MM.1S (cell line): ENCODE results near the gene MRPL23.

ENCODE experiments used
- DNase-seq: peaks from one replicate; pipeline ENCODE4 v3.0.0-alpha.2; 2015
- H2AFZ ChIP-seq: fragments of 300-600 bp; sonication (generic); 2 replicates; pipeline ENCODE4 v1.6.0; 2016; ENCODE audit warnings: antibody characterized with exemption, low read length
- H3F3A ChIP-seq: fragments of 300-600 bp; sonication (generic); 2 replicates; pipeline ENCODE4 v1.6.1; 2016; ENCODE audit warnings: mild to moderate bottlenecking, antibody characterized with exemption, low read length, moderate library complexity, mixed read lengths; ENCODE audit not compliant: insufficient read depth
- H3K27ac ChIP-seq: fragments of 300-600 bp; sonication (generic); 2 replicates; pipeline ENCODE4 v1.5.1; 2016; ENCODE audit warnings: mild to moderate bottlenecking, low read length
- H3K27me3 ChIP-seq: fragments of 300-600 bp; sonication (generic); replicated peaks from 2 replicates; pipeline ENCODE4 v1.6.0; 2016; ENCODE audit warnings: low read length; ENCODE audit not compliant: insufficient read depth
- H3K36me3 ChIP-seq: fragments of 300-600 bp; sonication (generic); replicated peaks from 2 replicates; pipeline ENCODE4 v1.6.1; 2016; ENCODE audit warnings: mild to moderate bottlenecking, low read length, mixed read lengths; ENCODE audit not compliant: insufficient read depth
- H3K4me1 ChIP-seq: fragments of 300-600 bp; sonication (generic); 2 replicates; pipeline ENCODE4 v1.6.1; 2016; ENCODE audit warnings: low read length, mixed read lengths
- H3K4me2 ChIP-seq: fragments of 300-600 bp; sonication (generic); 2 replicates; pipeline ENCODE4 v1.6.0; 2016; ENCODE audit warnings: low read depth, low read length
- H3K4me3 ChIP-seq: fragments of 300-600 bp; sonication (generic); 2 replicates; pipeline ENCODE4 v1.5.1; 2016; ENCODE audit warnings: low read length, mixed read lengths
- H3K79me2 ChIP-seq: fragments of 300-600 bp; sonication (generic); 2 replicates; pipeline ENCODE4 v1.6.1; 2016; ENCODE audit warnings: mixed run types, low read length, mixed read lengths
- H3K9ac ChIP-seq: fragments of 300-600 bp; sonication (generic); 2 replicates; pipeline ENCODE4 v1.6.1; 2016; ENCODE audit warnings: low read length, mixed read lengths
- H3K9me2 ChIP-seq: fragments of 300-600 bp; sonication (generic); replicated peaks from 2 replicates; pipeline ENCODE4 v1.6.1; 2016; ENCODE audit warnings: mild to moderate bottlenecking, low read length, mixed read lengths; ENCODE audit not compliant: insufficient read depth
- H3K9me3 ChIP-seq: fragments of 300-600 bp; sonication (generic); replicated peaks from 2 replicates; pipeline ENCODE4 v1.6.1; 2016; ENCODE audit warnings: mild to moderate bottlenecking, low read length, mixed read lengths; ENCODE audit not compliant: insufficient read depth
- H4K20me1 ChIP-seq: fragments of 300-600 bp; sonication (generic); 2 replicates; pipeline ENCODE4 v1.6.1; 2016; ENCODE audit warnings: mild to moderate bottlenecking, low read length, moderate library complexity, mixed read lengths; ENCODE audit not compliant: insufficient read depth
- CTCF ChIP-seq: fragments of 300-600 bp; sonication (generic); IDR thresholded peaks from 2 replicates; pipeline ENCODE4 v1.5.1; 2016; ENCODE audit warnings: antibody characterized with exemption, low read length, mixed read lengths
- EZH2 ChIP-seq: fragments of 300-600 bp; sonication (generic); optimal IDR thresholded peaks from 2 replicates; pipeline ENCODE3; 2017; ENCODE audit warnings: low read depth, mild to moderate bottlenecking, antibody characterized with exemption, low read length, mixed read lengths
- EZH2phosphoT487 ChIP-seq: fragments of 300-600 bp; sonication (generic); IDR thresholded peaks from 2 replicates; pipeline ENCODE4 v1.6.1; 2018; ENCODE audit warnings: antibody characterized with exemption, low read length

MRPL23 gene

GRCh38 chr11:1920909-1921573, 26.1 kb upstream of the MRPL23 start:
- no peaks in the 10 kb centered on the region for H3K4me1 ChIP-seq
- H3K27ac ChIP-seq: no peak overlapping the region
- H4K20me1 ChIP-seq: no peaks in the 10 kb centered on the region; the same call in 1 of the 2 replicates
- no peak overlapping the region for H3K4me3 ChIP-seq
- H3K9me3 ChIP-seq: no peaks in the 10 kb centered on the region
- H3K9me2 ChIP-seq: no peaks in the 10 kb centered on the region
- no peak overlapping the region for H3K9ac ChIP-seq
- TF ChIP-seq EZH2 (no peak), EZH2phosphoT487 (no peak), CTCF (no peak)
- H2AFZ ChIP-seq: no peak overlapping the region
- no peaks in the 10 kb centered on the region for H3K36me3 ChIP-seq
- H3K4me2 ChIP-seq: no peak overlapping the region
- DNase-seq: no peak
- H3K79me2 ChIP-seq: no peaks in the 10 kb centered on the region
- no peaks in the 10 kb centered on the region for H3F3A ChIP-seq
- peaks cover 81% of the 10 kb centered on the region for H3K27me3 ChIP-seq

GRCh38 chr11:1921574-1922141, 25.5 kb upstream of the MRPL23 start:
- no peak overlapping the region for H3K4me3 ChIP-seq
- H3K9me3 ChIP-seq: no peaks in the 10 kb centered on the region
- TF ChIP-seq EZH2: no peak
- no peak for TF ChIP-seq EZH2phosphoT487
- no peak for TF ChIP-seq CTCF
- H3K27ac ChIP-seq: no peak overlapping the region
- DNase-seq: no peak
- H4K20me1 ChIP-seq: no peaks in the 10 kb centered on the region; the same call in 1 of the 2 replicates
- no peaks in the 10 kb centered on the region for H3F3A ChIP-seq
- H2AFZ ChIP-seq: no peak overlapping the region
- H3K27me3 ChIP-seq: peaks cover 87% of the 10 kb centered on the region
- no peaks in the 10 kb centered on the region for H3K36me3 ChIP-seq
- no peak overlapping the region for H3K9ac ChIP-seq
- H3K9me2 ChIP-seq: no peaks in the 10 kb centered on the region
- no peaks in the 10 kb centered on the region for H3K79me2 ChIP-seq
- H3K4me1 ChIP-seq: no peaks in the 10 kb centered on the region
- no peak overlapping the region for H3K4me2 ChIP-seq

GRCh38 chr11:1922481-1923081, 24.6 kb upstream of the MRPL23 start:
- Histone ChIP-seq H3K27me3 (peaks cover 96% of the 10 kb centered on the region), H3K4me2 (no peak overlapping the region), H3K9ac (no peak overlapping the region), H2AFZ (no peak overlapping the region), H4K20me1 (no peaks in the 10 kb centered on the region), H3K9me2 (no peaks in the 10 kb centered on the region), H3K4me3 (no peak overlapping the region), H3K4me1 (no peaks in the 10 kb centered on the region), H3K9me3 (no peaks in the 10 kb centered on the region), H3K36me3 (no peaks in the 10 kb centered on the region), H3K27ac (no peak overlapping the region), H3K79me2 (no peaks in the 10 kb centered on the region), H3F3A (no peaks in the 10 kb centered on the region)
- TF ChIP-seq EZH2: no peak
- no peak for TF ChIP-seq CTCF
- no peak for TF ChIP-seq EZH2phosphoT487
- no peak for DNase-seq
